Fibroblast of skin of back (primary cell): ENCODE data around the gene CPZ.
A peak's percentile ranks its signal among the peaks of the same experiment; 100 is the strongest.

Source experiments
- DNase-seq: peaks from one replicate; pipeline ENCODE4 v3.0.0-alpha.2; 2013

CPZ gene

GRCh38 chr4:8581094-8581861 lies 11.3 kb upstream of the CPZ start:
- no peak for DNase-seq

- DNase-seq, result no peak
Observed at GRCh38 chr4:8582016-8582415, 10.5 kb upstream of the CPZ start.

- no peak for DNase-seq
Observed at GRCh38 chr4:8582436-8582835, 10.1 kb upstream of the CPZ start.

- no peak for DNase-seq
Observed at GRCh38 chr4:8582941-8583654, 9.5 kb upstream of the CPZ start.

- no peak for DNase-seq
Observed at GRCh38 chr4:8583655-8584025, 8.9 kb upstream of the CPZ start.

- DNase-seq, result no peak
Observed at GRCh38 chr4:8585186-8585585, 7.4 kb upstream of the CPZ start.

GRCh38 chr4:8585721-8586212 lies 6.8 kb upstream of the CPZ start:
- no peak for DNase-seq

GRCh38 chr4:8586246-8586645 lies 6.3 kb upstream of the CPZ start:
- no peak for DNase-seq

- no peak for DNase-seq
Observed at GRCh38 chr4:8586671-8587468, 5.7 kb upstream of the CPZ start.

- DNase-seq, result no peak
Observed at GRCh38 chr4:8587469-8588195, 4.9 kb upstream of the CPZ start.

- DNase-seq, result no peak
Observed at GRCh38 chr4:8588196-8588470, 4.4 kb upstream of the CPZ start.

- DNase-seq, result no peak
Observed at GRCh38 chr4:8589336-8589735, 3.2 kb upstream of the CPZ start.

- peak; percentile 92 for DNase-seq
Observed at GRCh38 chr4:8589823-8590545, 2.6 kb upstream of the CPZ start.

- DNase-seq, result no peak
Observed at GRCh38 chr4:8590546-8590880, 2.1 kb upstream of the CPZ start.

GRCh38 chr4:8591114-8591513 lies 1.5 kb upstream of the CPZ start:
- DNase-seq, result no peak

GRCh38 chr4:8591626-8592365 lies 769 bp upstream of the CPZ start:
- DNase-seq, result no peak

GRCh38 chr4:8593264-8594096 lies 915 bp downstream of the CPZ start:
- no peak for DNase-seq

GRCh38 chr4:8594097-8595038 lies 1.8 kb downstream of the CPZ start:
- DNase-seq, result peak; percentile 70
